Neuronal stem cell (in vitro differentiated cells): ENCODE data around the gene SOCS2.
A peak's percentile ranks its signal among the peaks of the same experiment; 100 is the strongest.

Source experiments
- DNase-seq: peaks from one replicate; pipeline ENCODE4 v3.0.0-alpha.2; 2013; ENCODE audit warnings: low spot score
- H2AFZ ChIP-seq: one replicate; pipeline ENCODE4 v1.6.1; 2013; ENCODE audit warnings: mild to moderate bottlenecking, low read length, inconsistent platforms
- H2AK5ac ChIP-seq: 2 replicates; pipeline ENCODE4 v1.6.1; 2013; ENCODE audit warnings: low read depth, mild to moderate bottlenecking, inconsistent platforms, low read length, moderate library complexity, mixed read lengths
- H2BK120ac ChIP-seq: 2 replicates; pipeline ENCODE4 v1.6.1; 2013; ENCODE audit warnings: low read depth, mild to moderate bottlenecking, inconsistent platforms, low read length, moderate library complexity, mixed read lengths
- H2BK12ac ChIP-seq: one replicate; pipeline ENCODE4 v1.6.1; 2013; ENCODE audit warnings: low read length, inconsistent platforms
- H2BK15ac ChIP-seq: 2 replicates; pipeline ENCODE4 v1.6.1; 2013; ENCODE audit warnings: mild to moderate bottlenecking, low read length, inconsistent platforms, mixed read lengths
- H2BK5ac ChIP-seq: one replicate; pipeline ENCODE4 v1.6.1; 2013; ENCODE audit warnings: inconsistent platforms, mild to moderate bottlenecking, low read length, moderate library complexity
- H3K14ac ChIP-seq: one replicate; pipeline ENCODE4 v1.6.1; 2013; ENCODE audit warnings: low read length, inconsistent platforms
- H3K18ac ChIP-seq: 2 replicates; pipeline ENCODE4 v1.6.1; 2013; ENCODE audit warnings: low read length, inconsistent platforms
- H3K23ac ChIP-seq: 2 replicates; pipeline ENCODE4 v1.6.1; 2013; ENCODE audit warnings: low read depth, mild to moderate bottlenecking, mixed read lengths, low read length, inconsistent platforms; ENCODE audit not compliant: poor library complexity
- H3K27ac ChIP-seq: replicated peaks from 3 replicates; pipeline ENCODE4 v1.5.1; 2013; ENCODE audit warnings: low read length, inconsistent platforms
- H3K27me3 ChIP-seq, 3 experiments: 2 replicates each; pipeline ENCODE4 v1.6.1; 2013; ENCODE audit warnings: low read length in 3 of 3, mild to moderate bottlenecking in 2 of 3, inconsistent platforms in 1 of 3, low read depth in 1 of 3, mixed read lengths in 1 of 3, moderate library complexity in 1 of 3; ENCODE audit not compliant: control insufficient read depth in 3 of 3, insufficient read depth in 3 of 3
- H3K36me3 ChIP-seq, 2 donors: replicated peaks in 1 of 2; 2 replicates each; pipeline ENCODE4 v1.6.1; 2013; ENCODE audit warnings: low read length in 2 of 2; ENCODE audit not compliant: control insufficient read depth in 2 of 2, insufficient read depth in 2 of 2
- H3K4ac ChIP-seq: 2 replicates; pipeline ENCODE4 v1.6.1; 2013; ENCODE audit warnings: inconsistent platforms, mild to moderate bottlenecking, low read length, moderate library complexity
- H3K4me1 ChIP-seq, 2 donors: 1 replicate in 1 of 2; 2 replicates in 1 of 2; pipeline ENCODE4 v1.6.1; 2013; ENCODE audit warnings: low read length in 2 of 2, low read depth in 1 of 2; ENCODE audit not compliant: control insufficient read depth in 2 of 2, insufficient read depth in 1 of 2
- H3K4me2 ChIP-seq: one replicate; pipeline ENCODE4 v1.6.1; 2013; ENCODE audit warnings: mild to moderate bottlenecking, low read length, inconsistent platforms; ENCODE audit not compliant: insufficient read depth, poor library complexity, severe bottlenecking
- H3K4me3 ChIP-seq, 2 donors: 2 replicates each; pipeline ENCODE4 v1.5.1; 2013; ENCODE audit warnings: low read length in 2 of 2, mild to moderate bottlenecking in 2 of 2, inconsistent platforms in 1 of 2, moderate library complexity in 1 of 2
- H3K79me1 ChIP-seq: one replicate; pipeline ENCODE4 v1.6.1; 2013; ENCODE audit warnings: low read depth, mild to moderate bottlenecking, inconsistent platforms, low read length, moderate library complexity
- H3K9ac ChIP-seq: one replicate; pipeline ENCODE4 v1.6.1; 2013; ENCODE audit warnings: mild to moderate bottlenecking, low read depth, low read length, inconsistent platforms; ENCODE audit not compliant: poor library complexity
- H3K9me3 ChIP-seq, 2 donors: replicated peaks in 1 of 2; 2 replicates each; pipeline versions ENCODE3 to v1.6.1; 2013; ENCODE audit warnings: low read length in 2 of 2, mild to moderate bottlenecking in 2 of 2, inconsistent platforms in 1 of 2, low read depth in 1 of 2, mixed read lengths in 1 of 2, moderate library complexity in 1 of 2; ENCODE audit not compliant: control insufficient read depth in 2 of 2, insufficient read depth in 1 of 2
- H4K8ac ChIP-seq: one replicate; pipeline ENCODE4 v1.6.1; 2013; ENCODE audit warnings: low read depth, mild to moderate bottlenecking, inconsistent platforms, low read length, moderate library complexity
- H4K91ac ChIP-seq: one replicate; pipeline ENCODE4 v1.6.1; 2013; ENCODE audit warnings: low read length, low read depth, mild to moderate bottlenecking, inconsistent platforms; ENCODE audit not compliant: poor library complexity
- WGBS, 2 donors: extraction: QIAGEN DNeasy Blood & Tissue Kit; methylation state at CpG; one replicate each; pipeline ENCODE4 v1.1.7; 2013; ENCODE audit warnings: missing lambda C conversion rate in 2 of 2, mixed read lengths in 1 of 2; ENCODE audit not compliant: insufficient read length in 2 of 2, insufficient replicate concordance in 1 of 2; ENCODE audit errors: extremely low coverage in 2 of 2; 5-methylcytosine and 5-hydroxymethylcytosine counted together

Gene SOCS2

DNA sequence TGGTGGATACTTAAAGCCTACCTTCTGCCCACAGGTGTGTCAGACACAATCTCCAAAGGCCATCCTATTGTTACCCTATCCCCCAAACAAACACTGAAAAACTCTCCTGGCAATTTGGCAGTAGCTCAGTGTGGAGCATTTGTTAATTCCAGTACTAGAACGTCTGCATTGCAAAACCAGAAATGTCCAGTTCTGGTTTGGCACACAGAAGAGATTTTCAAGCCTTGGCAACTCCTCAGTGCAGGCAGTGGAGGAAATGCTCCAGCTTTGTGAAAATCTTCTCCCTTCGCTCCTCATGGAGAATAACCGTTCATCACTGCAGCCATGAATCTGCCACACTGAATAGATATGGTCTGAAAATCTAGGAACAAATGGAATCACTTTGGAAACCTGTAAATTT lies 5.3 kb upstream of the SOCS2 start:
- Histone ChIP-seq H3K27ac (no peak overlapping the region), H4K8ac (no peak overlapping the region)
- WGBS, 2 donors, result no CpG with 5 or more reads among the region's 3 CpGs

DNA sequence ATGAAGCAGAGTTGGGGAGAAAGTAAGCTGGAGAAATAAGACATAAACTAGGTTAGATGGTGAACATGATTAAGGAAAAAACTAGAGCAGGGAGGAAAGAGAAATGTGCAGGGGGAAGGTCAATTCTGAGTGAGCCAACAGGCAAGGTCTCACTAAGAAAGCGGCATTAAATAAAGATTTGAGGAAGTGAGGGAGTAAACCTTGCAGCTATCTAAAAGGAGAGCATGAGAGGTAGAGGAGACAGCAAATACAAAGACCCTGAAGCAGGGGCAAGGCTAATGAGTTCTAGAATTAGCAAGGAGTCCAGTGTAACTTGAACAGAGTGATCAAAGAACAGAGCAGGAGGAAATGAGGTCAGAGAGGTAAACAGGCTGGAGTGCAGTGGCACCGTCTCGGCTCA lies 4.4 kb upstream of the SOCS2 start:
- no peak for DNase-seq
- Histone ChIP-seq H3K9ac (no peak overlapping the region), H3K4me3 (no peak overlapping the region), H3K4me2 (no peak overlapping the region), H2BK12ac (no peak overlapping the region), H2BK15ac (no peak overlapping the region), H4K8ac (no peak overlapping the region), H2BK120ac (no peak overlapping the region), H3K14ac (no peak overlapping the region), H3K4me1 (peaks cover 0 to 6% of the 10 kb centered on the region in 2 donors), H3K27ac (no peak overlapping the region), H3K36me3 (peaks cover 0 to 34% of the 10 kb centered on the region in 2 donors), H3K23ac (no peak overlapping the region), H2AK5ac (no peak overlapping the region), H3K27me3 (peaks cover 0 to 14% (median 9%) of the 10 kb centered on the region in 3 experiments), H3K9me3 (no peaks in the 10 kb centered on the region), H3K4ac (no peak overlapping the region), H3K18ac (no peak overlapping the region), H2AFZ (no peak overlapping the region), H3K79me1 (peaks cover 2% of the 10 kb centered on the region), H2BK5ac (no peak overlapping the region), H4K91ac (no peak overlapping the region)
- WGBS, 2 donors, result no CpG with 5 or more reads among the region's 3 CpGs

More for the DNA sequence above, 5.3 kb upstream of the SOCS2 start:
- Histone ChIP-seq H3K79me1 (peaks cover 2% of the 10 kb centered on the region), H2AK5ac (no peak overlapping the region), H2AFZ (no peak overlapping the region), H3K4me2 (no peak overlapping the region), H3K4me3 (peak overlapping the region in 1 of 2 donors; percentile 25), H2BK12ac (no peak overlapping the region), H2BK120ac (no peak overlapping the region), H3K4ac (no peak overlapping the region), H4K91ac (no peak overlapping the region), H3K27me3 (peaks cover 0 to 5% (median 0%) of the 10 kb centered on the region in 3 experiments), H2BK5ac (no peak overlapping the region), H3K14ac (no peak overlapping the region), H3K9ac (no peak overlapping the region), H3K18ac (no peak overlapping the region), H3K23ac (no peak overlapping the region), H3K4me1 (peaks cover 0 to under 1% of the 10 kb centered on the region in 2 donors), H2BK15ac (no peak overlapping the region), H3K36me3 (peaks cover 0 to 34% of the 10 kb centered on the region in 2 donors), H3K9me3 (no peaks in the 10 kb centered on the region)
- no peak for DNase-seq

GRCh38 chr12:93569301-93569655 lies 3.2 kb upstream of the SOCS2 start:
- Histone ChIP-seq H2BK15ac (no peak overlapping the region), H3K18ac (no peak overlapping the region), H4K91ac (no peak overlapping the region), H3K9me3 (no peaks in the 10 kb centered on the region), H3K4me2 (no peak overlapping the region), H2BK120ac (no peak overlapping the region), H3K27me3 (peaks cover 0 to 24% (median 16%) of the 10 kb centered on the region in 3 experiments), H3K4me1 (peaks cover 6 to 7% of the 10 kb centered on the region in 2 donors), H3K36me3 (peaks cover 0 to 25% of the 10 kb centered on the region in 2 donors), H3K23ac (no peak overlapping the region), H2AK5ac (no peak overlapping the region), H3K14ac (no peak overlapping the region), H3K4me3 (peak overlapping the region in 1 of 2 donors; percentile 70), H3K79me1 (peaks cover 2% of the 10 kb centered on the region), H2BK12ac (no peak overlapping the region), H2AFZ (peak overlapping the region; percentile 97), H3K4ac (no peak overlapping the region), H4K8ac (no peak overlapping the region), H3K9ac (no peak overlapping the region), H3K27ac (no peak overlapping the region), H2BK5ac (no peak overlapping the region)
- WGBS, 2 donors, result no CpG with 5 or more reads among the region's 6 CpGs
- no peak for DNase-seq

DNA sequence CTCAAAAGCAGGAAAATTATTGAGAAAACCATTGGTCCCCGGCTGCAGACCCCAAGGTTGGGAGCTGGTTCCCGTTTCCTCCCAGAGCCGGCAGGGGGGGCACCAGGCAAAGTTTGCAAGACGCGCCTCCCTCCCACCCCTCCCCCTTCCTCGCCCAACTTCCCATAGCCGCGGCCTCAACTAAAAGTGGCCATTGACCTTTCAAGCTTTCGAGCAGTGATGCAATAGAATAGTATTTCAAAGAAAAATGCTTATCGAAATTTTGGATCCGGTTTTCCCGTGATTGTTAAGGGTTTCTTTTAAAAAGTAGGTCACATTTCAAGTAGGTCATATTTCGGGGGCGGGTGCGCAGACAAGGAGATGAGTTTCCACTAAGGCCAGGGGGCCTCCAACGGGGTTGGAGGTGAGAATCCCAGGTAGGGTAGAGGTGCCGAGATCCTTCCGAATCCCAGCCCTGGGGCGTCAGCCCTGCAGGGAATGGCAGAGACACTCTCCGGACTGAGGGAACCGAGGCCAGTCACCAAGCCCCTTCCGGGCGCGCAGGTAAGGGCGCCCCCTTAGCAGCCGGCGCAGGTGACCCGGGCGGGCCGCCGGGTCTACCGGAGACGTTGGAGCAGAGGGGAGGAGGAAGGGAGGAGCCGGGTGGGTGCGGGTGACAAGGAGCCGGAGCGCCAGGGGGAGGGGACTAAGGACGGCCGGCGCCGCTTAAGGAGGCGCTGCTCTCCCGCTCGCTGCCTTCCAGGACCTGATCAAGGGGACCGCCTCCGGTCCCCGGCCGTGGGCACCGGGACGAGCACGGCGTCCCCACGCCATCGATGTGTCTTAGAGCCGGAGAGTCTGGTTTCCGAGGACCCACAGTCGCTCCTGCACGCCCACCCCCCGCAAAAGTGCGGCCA lies 2.6 kb upstream of the SOCS2 start:
- Histone ChIP-seq H3K79me1 (peaks cover 2% of the 10 kb centered on the region), H3K9ac (peak overlapping the region; percentile 75), H3K9me3 (no peaks in the 10 kb centered on the region), H2BK5ac (peak overlapping the region; percentile 93), H3K27ac (no peak overlapping the region), H3K23ac (peak overlapping the region; percentile 94), H3K4me3 (peak overlapping the region; percentile 70 to 78), H4K8ac (no peak overlapping the region), H3K4me1 (peaks cover 6 to 8% of the 10 kb centered on the region in 2 donors), H2AK5ac (peak overlapping the region; percentile 38), H3K18ac (peak overlapping the region; percentile 98), H4K91ac (no peak overlapping the region), H2BK15ac (peak overlapping the region; percentile 87), H2AFZ (peak overlapping the region; percentile 97), H3K36me3 (peaks cover 0 to 26% of the 10 kb centered on the region in 2 donors), H3K4ac (no peak overlapping the region), H3K27me3 (peaks cover 0 to 28% (median 16%) of the 10 kb centered on the region in 3 experiments), H3K4me2 (peak overlapping the region; percentile 100), H2BK12ac (no peak overlapping the region), H2BK120ac (no peak overlapping the region), H3K14ac (peak overlapping the region; percentile 65)
- no CpG with 5 or more reads among the region's 60 CpGs for WGBS, 2 donors
- DNase-seq, result peak; percentile 83
